NCI-H1436 (cell line): ENCODE results near the gene ARHGAP21.

Experiments used
- DNase-seq: peaks from one replicate; lab custom pipeline; 2025; lab: John Stamatoyannopoulos, UW

ARHGAP21 gene

DNA sequence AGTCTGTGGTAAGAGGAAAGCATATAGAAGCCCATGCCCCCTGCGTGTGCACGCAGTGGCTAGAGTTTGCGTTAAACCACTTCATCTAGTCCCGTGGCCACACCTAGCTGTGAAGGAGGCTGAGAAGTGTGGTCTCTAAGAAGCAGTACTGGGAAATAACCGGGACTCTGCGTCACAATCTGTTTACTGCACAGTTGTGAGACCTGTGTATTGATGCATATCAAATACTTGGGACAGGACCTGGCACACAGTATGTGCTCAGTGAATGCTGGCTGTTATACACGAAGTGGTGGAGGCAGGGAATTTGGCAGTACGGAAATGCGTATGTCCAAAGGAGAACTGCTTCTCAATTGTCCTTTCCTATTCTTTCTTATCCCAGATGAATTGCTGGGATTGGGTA is 149.5 kb downstream of the ARHGAP21 start:
- no peak for DNase-seq

DNA sequence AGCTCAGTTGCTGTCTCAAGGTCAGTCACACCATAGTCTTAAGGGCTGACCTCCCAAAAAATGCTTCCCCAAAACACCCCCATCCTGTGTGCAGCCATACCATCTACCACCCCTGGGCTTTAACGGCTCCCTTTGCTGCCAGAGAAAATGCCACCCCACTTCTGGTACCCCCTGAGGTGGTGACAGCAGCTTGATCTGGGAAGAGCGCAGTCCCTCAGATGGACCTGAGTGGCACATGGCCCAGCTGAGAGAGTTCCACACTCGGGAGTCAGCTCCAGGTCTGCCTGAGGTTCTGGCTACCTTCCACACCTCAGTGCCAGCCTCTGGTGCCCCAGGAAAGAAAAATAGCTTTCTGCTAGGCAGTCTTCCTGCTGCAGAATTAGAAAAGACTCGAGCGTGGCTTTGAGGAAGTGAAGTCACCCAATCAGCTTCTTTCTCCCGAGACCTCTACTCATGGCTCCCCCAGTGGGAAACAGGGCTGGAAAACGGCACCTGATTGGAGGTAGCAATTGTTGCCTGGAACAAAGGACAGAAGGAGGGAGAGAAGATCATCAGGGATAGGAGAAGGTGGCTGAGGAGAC is 151.7 kb downstream of the ARHGAP21 start:
- no peak for DNase-seq

DNA sequence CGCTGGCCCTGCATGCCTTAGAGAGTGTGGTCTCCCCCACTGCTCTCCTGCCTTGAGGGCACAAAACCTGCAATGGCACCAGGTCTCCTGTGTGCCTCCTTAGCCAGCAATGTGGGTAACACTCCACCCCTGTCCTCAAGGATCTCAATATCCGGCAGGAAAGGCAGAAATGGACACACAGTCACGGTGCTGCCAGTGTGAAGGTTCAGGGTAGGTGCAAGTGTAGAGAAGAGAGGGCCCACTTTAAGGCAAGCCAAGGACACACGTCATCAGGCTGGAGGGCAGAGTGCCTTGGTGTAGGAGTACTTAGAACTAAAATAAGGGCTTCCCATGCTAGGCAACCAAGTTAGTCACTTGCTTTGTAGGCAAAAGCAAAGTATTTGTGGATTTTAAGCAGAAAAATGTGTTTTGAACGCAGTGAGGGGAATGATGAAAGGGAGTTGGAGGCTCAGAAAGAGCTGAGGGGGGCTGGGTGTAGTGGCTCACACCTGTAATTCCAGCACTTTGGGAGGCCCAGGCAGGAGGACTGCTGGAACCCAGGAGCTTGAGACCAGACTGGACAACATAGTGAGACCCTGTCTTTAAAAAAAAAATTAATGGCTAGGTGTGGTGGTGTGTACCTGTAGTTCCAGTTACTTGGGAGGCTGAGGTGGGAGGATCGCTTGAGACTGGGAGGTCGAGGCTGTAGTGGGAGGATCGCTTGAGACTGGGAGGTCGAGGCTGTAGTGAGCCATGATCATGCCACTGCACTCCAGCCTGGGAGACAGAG is 152.8 kb downstream of the ARHGAP21 start:
- DNase-seq = no peak

DNA sequence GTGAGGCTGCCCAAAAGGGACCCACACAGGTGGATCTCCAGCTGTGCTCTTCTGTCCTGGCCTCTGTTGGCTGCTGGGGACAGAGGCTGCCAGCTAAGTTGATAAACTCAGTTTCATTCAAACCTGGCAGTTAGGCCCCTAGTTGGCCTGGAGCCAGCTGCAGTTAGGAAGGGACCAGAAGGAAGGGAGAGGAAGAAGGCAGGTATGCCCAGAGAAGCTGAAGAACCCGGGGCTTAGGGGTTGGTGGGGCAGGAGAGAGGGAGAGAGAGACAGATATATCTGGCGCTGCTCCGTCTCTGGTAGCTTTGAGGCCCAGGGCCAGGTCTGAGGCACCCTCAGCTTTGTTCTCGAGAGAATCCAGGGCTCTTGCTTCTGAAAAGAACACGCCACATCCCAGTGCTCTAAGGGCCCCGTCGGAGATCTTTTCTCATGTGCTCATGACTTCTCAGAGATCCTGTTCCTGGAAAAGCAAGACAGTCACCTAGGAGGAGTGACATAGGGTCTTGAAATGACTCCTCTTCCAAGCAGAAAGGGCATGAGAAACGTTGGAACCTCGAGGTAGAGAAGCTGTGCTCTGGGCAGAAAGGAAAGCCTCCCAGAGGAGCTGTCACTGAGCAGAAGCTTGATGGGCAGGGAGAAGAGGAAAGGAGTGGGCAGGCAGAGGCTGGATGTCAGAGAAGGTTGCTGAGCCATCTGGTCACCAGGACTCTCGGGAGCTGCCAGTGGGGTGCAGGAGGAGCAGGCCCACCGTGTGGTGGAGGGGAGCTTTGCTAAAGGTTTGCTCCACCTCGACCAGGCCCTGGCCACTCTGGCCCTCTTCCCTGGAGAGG is 153.6 kb downstream of the ARHGAP21 start:
- DNase-seq = no peak

DNA sequence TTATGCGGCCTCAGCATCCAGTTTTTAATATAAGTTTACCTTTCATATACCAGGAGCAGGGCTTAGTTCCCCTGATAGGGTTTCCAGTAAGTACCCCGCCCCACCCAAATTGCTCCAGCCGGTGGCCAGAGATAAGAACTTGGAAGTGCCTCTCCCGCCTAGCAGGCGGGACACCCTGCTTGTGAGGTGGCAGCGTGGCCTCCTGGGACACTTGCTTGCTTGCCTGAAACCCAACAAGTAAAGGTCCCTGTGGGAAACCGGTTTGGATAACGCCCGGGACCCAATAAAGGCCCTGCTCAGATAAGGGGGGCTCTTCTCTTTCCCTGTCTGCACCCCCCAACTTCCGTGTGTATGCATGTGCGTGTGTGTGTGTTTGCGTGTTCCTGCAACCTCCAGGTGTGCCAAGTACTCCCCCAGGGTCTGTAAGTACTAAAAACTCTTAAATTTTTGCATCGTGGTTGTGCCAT is 154.3 kb downstream of the ARHGAP21 start:
- no peak for DNase-seq

DNA sequence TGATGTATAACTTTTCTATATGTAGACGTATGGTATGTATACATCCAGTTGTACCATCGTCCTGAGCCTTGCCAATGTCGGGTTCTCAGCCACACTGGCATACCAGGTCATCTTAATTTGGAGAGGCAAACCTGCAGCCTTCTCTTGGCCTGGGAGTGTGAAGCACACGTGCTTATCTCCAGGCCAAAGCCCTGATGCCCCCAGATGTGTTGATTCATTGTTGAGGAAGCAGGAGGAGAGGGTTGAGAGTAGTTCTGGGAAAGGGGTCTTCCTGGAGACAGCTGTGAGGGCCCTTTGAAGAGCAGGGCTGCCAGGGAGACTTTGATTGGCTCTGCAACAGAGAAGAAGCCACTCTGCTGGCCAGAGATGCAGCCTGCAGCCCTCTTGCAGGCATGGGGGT is 155.6 kb downstream of the ARHGAP21 start:
- no peak for DNase-seq

DNA sequence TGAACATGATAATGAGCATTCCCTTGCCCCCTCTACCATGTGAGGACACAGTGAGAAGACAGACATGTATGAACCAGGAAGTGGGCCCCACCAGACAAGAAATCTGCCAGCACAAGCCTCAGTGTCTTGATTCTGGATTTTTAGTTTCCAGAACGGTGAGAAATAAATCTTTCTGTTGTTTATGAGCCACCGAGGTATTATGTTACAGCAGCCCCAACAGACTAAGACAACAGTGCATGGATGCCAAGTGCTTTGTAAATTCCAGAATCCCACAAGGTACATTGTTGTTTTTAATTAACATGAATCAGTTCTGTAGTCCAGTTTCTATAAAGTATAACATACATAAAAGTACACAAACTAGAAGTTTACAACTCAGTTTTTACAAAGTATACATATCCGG is 162.2 kb downstream of the ARHGAP21 start:
- DNase-seq = no peak

DNA sequence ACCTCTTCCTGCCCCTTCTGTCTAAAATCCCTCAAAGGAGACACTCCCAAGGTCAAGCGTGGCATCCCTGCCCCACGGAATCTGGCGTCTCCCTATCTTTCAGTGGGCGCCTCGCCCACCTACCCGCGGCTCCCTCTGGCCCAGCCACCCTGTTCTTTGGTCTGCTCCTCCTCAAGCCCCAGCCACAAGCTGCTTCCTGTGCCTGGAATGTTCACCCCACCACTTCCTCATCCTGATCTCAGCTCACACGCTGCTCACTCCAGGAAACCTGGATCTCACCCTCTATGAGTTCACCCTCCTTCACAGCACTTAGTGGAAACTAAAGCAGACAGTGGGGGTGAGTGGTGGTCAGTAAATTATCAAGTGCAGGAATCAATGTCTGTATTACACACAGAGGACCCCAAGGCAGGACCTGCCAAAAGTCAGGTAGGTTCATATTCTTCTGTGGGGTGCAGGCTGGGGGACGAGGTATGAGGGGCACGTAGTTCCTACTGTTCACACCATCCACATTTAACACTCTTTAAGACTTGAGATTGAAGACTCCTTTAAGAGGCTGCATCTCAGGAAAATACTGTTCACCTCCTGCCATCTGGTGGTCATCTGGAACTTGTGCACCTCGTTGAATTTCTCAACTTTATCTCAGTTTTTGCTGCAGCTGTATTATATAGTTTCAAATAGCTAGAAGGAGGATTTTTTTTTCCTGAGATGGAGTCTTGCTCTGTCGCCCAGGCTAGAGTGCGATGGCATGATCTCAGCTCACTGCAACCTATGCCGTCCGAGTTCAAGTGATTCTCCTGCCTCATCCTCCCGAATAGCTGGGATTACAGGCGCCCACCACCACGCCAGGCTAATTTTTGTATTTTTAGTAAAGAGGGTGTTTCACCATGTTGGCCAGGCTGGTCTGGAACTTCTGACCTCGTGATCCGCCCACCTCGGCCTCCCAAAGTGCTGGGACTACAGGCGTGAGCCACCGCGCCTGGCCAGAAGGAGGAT is 166.6 kb downstream of the ARHGAP21 start:
- peak; percentile 34 for DNase-seq

DNA sequence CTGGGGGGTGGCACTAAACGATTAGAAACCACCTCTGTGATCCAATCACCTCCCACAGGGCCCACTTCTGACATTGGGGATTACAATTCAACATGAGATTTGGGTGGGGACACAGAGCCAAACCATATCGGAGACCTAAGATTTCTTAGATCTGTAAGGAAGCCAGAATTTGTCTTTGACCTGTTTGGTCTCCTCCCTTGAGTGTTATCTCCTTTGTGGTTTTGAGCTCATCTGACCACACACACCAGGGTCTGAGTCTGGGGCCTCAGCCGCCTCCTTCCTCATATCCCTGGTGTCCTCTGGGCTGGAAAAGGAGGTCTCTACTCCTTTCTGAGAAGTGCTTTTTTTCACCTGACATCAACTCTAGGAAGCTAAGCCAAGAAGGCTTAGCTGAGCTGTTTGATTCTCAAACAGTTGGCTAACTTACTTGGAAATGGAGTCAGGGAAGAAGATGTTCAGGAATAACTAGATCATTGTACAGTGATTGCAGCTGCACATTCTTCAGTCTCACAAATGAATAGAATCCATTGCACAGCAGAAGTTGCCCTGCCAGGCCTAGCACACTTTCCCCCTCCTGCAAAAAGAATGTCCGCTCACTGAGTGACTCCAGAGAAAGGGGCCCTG is 167.4 kb downstream of the ARHGAP21 start:
- no peak for DNase-seq

DNA sequence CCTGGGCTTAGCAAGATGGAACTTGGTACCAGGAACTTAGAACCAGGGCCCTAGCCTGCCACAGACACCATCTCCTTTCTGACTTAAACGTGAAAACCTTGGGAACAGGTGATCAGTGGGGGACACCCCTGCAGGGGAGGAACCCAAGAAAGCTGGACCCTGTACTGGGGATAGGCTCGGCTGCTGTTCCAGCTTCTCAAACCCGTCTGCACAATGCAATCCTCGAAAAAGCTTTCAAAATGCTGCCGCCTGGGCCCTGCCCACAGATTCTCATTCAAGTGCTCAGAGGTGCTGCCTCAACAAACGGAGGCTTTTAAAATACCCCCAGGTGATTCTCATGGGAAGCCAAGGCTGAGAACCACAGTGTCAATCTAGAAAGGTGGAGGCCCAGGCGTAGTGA is 169.7 kb downstream of the ARHGAP21 start:
- DNase-seq = no peak

DNA sequence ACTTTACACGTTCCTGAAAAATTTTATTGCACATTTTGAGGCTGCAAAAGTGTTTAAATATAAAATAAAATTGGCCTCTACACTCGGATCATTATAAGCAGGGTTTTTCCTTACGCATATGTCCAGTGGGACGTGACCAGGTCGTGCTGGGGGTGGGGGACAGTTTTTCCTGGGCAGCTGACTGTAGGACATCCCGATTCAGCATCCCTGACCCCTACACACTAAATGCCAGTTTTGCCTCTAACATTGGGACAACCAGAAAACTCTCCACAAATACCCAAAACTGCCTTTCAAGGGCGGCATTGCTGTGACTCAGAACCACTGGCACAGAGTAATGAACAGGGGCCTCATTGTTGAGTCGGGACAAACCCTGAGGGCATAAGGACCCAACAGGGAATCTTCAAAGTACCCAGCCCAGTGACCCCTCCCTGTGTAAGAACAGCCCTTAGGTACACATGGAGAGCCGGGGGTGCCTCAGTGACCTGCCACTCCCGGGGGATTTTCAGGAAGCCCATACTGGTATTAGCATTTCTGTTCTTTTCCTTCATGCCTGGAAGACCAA is 170.6 kb downstream of the ARHGAP21 start:
- no peak for DNase-seq

DNA sequence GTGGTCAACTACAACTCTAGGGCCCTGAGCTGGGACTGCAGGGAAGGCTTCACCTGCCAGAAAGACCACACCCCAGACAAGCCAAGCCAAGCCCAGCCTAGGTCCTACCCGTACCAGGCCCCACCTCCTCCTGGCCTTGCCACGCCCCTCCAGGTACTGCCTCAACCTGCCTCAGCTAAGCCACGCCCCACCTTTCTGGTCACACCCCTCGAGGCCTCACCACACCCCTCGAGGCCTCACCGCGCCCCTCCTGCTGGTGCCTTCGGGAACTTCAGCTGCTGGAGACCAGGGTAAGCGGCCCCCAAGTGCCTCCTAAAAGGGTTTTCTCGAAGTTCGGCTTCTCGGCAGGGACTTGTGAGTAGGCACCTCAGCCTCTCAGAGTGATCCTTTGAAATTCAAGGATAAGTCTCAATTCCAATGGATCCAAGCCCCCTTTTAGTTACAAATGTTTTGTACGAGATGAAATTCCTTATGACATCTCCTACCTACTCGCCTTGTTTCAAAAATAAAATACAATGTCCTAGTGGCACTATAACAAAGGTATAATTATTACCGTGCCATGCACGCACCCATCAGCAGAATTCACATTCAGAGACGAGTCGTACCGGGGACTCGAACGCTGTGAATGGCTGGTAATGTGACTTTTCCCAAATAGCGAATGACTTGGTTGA is 171.2 kb downstream of the ARHGAP21 start:
- peak; percentile 10 for DNase-seq

DNA sequence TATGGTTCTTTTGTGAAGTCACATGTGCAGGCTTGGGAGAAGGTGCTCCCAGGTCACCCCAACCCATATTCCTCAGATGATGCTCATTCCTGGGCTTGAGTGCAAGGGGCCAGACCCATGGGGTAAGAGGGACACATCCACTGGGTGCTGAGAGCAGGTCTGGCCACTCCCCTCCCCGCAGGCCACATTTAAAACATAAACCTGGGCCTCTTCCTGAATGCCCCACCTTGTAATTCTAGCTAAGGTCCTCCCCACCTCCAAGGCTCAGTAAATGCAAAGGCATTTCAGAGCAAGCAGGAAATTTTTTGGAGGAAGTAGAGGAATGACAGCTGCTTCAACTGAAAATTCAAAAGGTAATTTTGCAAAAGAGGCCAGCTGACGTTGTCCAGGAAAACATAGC is 172.5 kb downstream of the ARHGAP21 start:
- DNase-seq = no peak

DNA sequence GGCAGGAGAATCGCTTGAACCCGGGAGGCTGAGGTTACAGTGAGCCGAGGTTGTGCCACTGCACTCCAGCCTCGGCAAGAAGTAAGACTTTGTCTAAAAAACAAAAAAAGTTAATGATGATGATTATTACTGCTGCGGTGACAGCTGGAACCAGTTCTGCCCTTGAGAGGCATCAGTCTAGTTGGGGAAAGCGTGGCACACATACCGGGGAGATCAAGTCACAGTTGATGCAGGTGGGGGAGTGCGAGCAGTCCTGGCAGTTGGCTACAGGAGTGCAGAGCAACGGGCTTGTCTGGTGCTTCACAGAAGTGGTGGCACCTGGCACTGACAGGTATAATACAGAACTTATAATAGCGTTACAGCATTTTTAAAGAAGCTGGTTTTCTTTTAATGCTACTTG is 173.0 kb downstream of the ARHGAP21 start:
- DNase-seq = no peak

DNA sequence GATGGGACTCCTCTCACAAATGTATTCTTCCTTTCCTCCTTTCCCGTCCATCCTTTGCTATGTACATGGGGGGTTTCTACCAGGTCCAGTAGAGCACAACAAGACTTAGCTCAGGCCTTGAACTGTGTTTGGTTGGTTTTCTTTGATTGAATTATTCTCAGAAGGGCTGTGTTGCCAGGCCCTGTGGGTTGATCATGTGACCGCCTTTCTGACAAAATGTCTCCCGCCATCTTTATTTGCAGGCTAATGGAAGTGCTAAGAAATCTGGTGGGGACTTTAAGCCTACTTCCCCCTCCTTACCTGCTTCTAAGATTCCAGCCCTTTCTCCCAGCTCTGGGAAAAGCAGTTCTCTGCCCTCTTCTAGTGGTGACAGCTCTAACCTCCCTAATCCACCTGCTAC is 178.1 kb downstream of the ARHGAP21 start:
- DNase-seq = no peak

DNA sequence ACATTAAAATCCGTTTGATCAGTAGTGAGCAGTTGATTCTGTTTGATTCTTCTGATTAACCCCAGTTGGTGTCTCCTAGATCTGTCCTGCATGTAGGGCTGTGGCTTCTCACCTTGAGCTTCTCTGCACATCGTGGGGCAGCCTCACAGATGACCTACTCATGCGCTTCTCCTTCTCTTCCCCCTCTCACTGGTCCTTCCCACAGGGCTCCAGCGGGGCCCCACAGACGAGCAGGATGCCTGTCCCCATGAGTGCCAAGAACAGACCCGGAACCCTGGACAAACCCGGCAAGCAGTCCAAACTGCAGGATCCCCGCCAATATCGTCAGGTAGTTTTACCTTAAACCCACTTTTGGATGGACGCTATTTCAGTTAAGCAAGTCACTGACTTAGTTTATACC is 178.9 kb downstream of the ARHGAP21 start:
- DNase-seq = no peak

DNA sequence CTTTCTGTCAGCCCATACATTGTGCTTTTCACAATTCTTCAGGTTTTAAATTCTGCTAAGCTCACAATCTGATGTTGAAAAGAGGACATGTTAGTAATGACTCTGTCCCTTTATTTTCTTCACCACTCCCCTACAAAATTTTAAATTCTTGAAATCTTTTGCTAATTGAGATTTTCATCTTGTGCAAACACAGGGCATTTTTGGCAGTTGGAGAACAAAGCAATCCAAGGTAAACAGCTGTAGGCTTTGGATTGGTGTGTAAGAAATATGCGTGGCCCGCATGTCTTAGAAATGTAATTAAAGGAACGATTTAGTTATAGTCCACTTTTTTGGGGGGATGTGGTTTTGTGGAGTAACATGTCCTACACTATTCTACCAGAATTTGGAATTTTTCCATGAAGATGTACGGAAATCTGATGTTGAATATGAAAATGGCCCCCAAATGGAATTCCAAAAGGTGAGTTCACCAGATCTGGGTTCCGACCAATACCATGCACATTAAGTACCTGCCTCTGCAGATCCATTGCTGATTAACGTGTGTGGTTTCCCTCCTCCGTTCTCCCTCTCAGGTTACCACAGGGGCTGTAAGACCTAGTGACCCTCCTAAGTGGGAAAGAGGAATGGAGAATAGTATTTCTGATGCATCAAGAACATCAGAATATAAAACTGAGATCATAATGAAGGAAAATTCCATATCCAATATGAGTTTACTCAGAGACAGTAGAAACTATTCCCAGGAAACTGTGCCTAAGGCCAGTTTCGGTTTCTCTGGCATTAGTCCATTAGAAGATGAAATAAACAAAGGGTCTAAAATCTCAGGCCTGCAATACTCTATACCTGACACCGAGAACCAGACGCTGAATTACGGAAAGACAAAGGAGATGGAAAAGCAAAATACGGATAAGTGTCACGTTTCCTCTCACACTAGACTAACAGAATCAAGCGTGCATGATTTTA is 181.1 kb downstream of the ARHGAP21 start:
- no peak for DNase-seq

DNA sequence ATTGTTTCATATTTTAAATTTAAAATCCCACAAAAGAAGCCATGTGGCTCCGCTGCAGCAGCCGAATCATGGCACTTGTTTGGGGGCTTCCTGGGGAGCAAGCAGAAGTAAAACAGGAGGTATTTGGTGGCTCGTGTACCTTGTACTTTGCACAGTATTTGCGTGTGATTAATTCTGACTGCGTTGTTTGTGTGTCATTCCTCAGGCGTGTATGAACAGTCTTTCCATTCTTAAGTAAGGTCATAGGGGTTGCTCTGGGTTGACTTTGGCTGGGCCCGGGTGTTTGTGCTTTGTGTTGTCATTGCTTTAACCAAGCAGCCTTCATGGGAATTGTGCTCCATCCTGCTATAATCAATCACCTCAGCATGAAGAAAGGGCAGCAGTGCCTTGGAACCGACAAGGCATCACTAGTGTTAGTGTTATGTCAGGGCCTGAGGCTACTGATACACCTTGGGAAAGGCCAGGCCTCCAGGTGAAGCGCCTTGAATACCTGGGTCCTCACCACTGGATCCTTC is 182.4 kb downstream of the ARHGAP21 start:
- no peak for DNase-seq

DNA sequence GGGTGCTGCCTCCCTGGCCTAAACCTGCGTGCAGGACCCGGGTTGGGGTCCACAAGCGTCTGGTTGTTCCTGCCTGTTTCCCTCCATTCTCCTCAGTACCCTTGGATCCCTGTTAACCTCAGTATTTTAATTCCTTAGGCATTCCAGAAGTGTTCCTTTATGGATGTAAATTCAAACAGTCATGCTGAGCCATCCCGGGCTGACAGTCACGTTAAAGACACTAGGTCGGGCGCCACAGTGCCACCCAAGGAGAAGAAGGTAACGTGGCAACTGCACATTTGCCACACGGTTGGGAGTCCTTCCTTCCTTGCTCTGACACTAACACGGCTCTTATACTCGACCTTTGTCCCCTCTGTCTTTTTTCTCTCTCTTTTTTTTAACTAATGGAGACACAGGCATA is 187.1 kb downstream of the ARHGAP21 start:
- DNase-seq = no peak
